Measurements from ENCODE around the gene MARCHF2.
"Not testable (repeated sequence)": the region's sequence is repeated elsewhere in the genome, so short reads cannot be mapped to it uniquely, and the experiment has no call there.

Gene MARCHF2

DNA sequence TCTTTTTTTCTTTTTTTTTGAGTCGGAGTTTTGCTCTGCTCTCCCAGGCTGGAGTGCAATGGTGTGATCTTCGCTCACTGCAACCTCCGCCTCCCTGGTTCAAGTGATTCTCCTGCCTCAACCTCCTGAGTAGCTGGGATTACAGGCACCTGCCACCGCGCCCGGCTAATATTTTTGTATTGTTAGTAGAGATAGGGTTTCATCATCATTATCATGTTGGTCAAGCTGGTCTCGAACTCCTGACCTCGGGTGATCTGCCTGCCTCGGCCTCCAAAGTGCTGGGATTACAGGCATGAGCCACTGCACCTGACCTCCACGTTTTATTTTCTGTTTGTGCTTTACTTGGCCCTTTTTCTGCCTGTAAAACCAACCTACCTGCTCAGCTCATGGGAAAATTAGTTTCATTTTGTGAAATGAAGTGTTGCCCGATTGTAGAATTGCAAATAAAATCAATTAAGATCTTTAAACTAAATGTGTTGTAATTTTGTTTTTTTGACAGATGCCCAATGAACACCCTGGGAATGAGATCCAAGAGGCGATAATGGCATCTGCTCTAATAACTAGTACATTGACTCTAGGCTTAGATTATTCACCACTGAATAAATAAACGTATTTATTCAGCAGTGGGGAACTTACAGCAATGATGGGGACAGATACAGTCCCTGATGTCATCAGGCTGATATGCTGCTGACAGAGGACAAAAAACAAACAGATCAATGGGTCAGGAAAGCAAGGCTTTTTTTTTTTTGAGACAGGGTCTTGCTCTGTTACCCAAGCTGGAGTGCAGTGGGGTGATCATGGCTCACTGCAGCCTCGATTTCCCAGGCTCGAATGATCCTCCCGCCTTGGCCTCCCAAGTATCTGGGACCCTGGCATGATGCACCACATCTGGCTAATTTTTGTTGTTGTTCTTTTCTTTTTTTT lies 25.2 kb upstream of the MARCHF2 start:
- no peak for DNase-seq

DNA sequence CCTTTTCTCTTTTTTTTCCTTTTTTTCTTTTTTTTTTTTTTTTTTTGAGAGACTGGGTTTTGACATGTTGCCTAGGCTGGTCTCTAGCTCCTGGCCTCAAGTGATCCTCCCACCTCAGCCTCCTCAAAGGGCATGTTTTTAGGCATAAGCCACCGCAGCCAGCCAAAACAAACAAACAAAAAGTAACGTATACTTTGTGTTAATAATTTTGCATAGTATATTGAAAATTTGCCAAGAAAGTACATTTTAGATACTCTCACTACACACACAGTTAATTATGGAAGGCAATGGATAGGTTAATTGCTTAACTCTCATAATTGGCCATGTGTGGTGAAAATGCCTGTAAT lies 24.5 kb upstream of the MARCHF2 start:
- no peak for DNase-seq

GRCh38 chr19:8389891-8390616 lies 23.1 kb upstream of the MARCHF2 start, which contains the start of gene RAB11B:
Gene RAB11B (plus strand): TSS chr19:8390360. CDS start chr19:8390417, 57 bp downstream.
- DNase-seq: peak; percentile 96

GRCh38 chr19:8390617-8390981 lies 22.5 kb upstream of the MARCHF2 start:
- peak; percentile 81 for DNase-seq

DNA sequence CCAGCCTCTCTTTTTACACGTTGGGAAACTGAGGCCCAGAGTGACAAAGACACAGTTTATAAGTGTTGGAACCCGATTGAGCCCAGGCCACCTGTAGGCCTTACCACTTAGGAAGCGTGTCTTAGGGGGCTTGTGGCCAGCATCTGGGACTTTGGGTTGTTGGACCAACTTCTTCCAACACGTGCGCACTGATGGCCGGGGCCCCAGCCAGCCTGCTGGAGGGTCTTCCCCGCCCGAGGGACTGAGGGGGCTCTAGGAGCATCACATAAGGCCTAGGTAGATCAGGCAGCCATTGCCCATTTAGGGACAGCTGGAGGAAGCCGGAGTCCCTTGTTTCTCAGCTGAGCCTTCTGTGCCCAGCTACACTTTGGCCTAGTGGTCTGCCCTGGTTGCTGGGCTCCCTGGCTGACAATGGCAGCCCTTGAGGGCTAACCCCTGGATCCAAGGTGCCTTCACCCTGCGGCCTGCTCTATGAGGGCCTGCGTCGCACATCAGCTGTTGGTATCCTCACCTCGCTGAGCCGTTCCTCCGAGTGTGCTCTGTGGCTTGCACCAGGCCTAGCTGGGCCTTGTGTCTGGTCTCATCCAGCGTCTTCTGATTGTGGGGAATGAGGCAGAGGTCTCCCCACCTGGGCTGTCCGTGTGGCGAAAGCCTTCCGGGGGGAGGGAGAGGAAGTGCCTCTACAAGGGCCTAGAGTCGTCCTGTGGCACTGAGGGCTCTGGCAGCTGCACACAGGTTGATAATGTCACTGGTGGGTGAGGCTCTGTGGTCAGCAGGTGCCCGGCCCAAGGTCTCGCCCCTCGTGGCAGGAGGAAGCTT lies 21.7 kb upstream of the MARCHF2 start:
- no peak for DNase-seq

DNA sequence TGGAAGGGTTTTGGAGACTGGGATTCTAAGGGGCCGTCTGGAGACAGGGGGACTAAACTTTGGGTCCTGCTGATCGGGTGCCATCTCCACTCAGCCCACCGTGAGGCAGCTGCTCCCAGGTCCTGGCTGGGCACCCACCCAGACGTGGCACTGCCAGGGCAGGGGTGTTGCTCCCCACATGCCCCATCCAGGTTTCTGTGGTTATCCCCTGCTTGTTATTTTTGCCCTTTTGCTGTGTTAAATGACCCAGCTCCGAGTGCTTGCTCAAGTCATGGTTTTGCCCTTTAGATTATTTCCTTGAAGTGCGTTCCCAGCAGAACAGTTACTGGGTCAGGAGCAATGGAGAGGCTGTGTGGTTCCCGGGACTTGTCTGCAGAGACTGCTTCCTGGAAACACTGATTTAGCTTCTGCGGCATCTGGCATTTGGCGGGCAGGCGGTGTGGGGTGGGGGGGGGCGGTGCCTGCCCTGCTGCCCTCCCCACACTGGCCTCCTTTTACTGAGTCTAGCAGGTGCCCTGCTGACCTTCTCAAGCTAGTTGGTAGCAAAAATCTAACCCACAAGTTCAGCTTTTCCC lies 21.0 kb upstream of the MARCHF2 start:
- DNase-seq: no peak

DNA sequence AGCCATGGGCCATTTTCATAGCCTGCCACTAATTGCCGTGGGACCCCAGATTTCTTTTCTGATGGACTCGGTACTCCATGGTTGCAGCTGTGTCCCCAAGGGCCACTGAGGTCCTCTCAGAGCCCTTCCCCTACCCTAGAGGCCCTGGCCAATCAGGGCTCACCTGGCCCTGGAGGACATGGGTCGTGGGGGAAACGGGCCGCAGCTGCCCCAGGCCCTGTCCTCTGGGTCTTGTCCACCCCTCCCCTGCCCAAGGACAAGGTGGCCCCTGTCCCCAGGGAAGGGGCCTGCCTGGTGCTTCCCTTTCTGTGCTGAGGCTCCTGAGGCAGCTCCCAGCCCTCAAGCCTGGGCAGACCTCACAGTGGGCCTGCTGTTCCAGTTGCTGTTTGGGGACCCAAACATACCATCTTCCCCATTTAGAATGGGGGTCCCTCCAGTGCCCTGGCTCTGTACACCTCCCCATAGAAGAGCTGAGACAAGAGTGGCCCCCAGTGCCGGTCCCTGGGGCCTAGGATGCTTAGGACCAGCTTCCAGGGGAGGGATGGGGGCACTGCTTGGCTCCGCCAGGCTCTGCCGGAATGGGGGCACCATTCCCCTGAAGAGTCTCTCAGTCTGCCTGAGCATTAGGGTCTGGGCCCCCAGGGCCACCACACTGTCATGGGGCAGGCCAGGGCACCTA lies 19.8 kb upstream of the MARCHF2 start:
- no peak for DNase-seq

GRCh38 chr19:8393871-8394250 lies 19.2 kb upstream of the MARCHF2 start:
- DNase-seq: no peak

DNA sequence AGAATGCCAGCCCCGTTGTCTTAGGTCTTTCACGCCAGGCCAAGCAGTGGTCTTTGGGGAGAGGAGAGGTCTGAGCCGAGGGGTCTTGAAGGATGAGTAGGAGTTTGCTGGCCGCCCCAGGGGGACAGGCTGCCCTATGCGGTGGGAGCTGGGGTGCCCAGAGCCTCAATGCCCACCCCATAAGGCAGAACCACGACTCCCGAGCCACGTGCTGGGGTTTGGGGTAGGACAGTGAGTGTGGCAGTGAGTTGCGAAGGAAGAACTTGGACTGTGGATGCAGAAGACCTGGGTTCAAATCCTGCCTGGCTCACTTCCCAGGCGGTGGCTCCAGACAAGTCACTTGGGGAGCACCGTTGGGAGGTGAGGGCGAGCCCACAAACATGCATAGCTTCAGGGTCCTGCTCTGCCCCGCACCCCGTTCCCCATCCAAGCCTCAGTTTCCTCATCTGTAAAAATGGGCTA lies 17.5 kb upstream of the MARCHF2 start:
- DNase-seq: no peak

DNA sequence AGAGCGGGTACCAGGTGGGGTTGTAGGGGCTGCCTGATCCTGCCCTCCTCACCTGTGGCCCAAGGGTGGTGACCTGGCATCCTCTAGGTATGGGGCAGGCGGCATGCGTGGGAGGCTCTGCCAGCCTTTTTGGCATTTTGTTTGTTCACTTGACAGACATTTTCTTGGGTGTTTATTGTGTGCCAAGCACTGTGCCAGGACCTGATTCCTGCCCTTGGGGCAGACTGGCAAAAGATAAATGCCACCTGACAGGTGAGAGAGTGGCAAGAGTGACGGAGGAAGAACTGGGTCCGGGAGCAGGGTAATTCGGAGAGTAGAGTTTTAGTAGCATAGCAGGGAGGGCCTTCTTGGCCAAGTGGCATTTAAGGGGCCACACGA lies 16.9 kb upstream of the MARCHF2 start:
- DNase-seq: no peak

- DNase-seq: peak; percentile 60
These were observed 16.4 kb upstream of the MARCHF2 start for GRCh38 chr19:8396563-8397203.

DNA sequence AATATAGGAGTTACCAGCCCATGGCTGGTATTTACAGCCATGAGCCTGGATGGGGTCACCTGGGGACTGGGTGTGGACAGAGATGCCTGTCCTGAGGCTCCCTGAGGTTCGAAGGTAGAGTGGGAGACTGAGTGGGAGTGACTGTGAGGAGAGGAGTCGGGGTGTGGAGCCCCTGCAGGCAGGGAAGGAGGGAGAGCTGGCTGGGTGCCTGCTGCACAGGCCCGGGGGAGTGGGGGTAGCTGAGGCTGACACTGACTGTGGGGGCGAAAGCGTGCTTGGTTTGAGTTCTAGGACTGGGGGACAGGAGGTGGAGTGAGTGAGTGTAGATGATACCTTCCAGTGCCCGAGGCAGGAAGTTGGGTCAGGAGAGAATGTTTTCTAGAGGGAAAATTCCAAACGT lies 15.8 kb upstream of the MARCHF2 start:
- no peak for DNase-seq

- DNase-seq: no peak
These were observed 15.3 kb upstream of the MARCHF2 start for GRCh38 chr19:8397746-8398310.

- DNase-seq: no peak
These were observed 14.8 kb upstream of the MARCHF2 start for GRCh38 chr19:8398311-8398771.

DNA sequence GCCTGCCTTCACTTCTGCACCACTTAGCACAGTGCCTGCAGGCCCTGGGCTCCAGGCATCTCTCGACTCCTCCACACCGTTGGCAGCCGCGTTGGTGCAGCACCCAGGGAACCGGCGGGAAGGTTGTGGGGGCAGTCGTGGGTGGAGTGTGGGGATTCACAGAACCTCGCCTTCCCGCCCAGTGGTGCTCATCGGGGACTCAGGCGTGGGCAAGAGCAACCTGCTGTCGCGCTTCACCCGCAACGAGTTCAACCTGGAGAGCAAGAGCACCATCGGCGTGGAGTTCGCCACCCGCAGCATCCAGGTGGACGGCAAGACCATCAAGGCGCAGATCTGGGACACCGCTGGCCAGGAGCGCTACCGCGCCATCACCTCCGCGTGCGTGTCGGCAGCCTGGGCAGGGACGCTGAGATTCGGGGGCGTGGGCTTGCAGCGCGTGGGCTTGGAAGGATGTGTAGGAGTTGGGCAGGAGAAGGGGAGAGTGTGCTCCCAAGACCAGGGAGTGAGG lies 13.4 kb upstream of the MARCHF2 start:
- no peak for DNase-seq

- DNase-seq: no peak
These were observed 11.1 kb upstream of the MARCHF2 start for GRCh38 chr19:8401981-8402411.

- no peak for DNase-seq
These were observed 9.8 kb upstream of the MARCHF2 start for GRCh38 chr19:8403098-8403819.

GRCh38 chr19:8403820-8404109 lies 9.3 kb upstream of the MARCHF2 start:
- no peak for DNase-seq

DNA sequence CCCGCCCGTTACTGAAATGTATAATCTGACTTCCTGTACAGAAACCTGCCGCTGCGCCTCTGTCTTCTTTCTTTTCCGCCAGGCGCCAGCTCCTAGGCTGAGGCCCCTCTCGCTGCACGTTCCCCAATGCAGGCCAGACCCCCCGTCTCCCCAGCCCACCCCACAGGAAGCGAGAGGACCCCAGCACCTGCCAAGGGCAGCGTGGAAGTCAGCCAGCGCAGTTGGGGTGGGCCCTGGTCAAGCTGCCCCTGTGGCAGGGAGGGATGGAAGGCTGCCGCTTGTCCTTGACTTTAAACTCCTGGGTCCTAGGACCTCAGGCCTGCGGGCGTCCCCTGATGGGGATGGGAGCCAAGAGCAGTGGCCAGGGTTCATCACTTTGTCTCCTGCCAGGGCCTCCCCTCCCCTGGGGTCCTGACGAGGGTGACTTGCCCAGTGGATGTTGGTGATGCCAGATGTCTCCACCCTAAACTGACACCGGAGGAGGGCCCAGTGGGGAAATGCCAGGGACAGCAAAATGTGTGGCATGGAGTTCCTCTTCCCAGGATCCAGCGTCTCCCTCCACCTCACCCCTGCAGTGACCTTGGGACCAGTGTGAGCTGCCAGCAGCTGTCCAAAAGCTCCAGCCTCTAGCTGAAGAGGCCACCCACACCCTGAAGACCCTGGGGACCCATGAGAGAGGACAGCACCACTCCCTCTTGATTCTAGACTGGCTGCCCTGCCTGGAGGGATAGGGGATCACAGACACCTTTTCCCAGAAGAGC lies 8.5 kb upstream of the MARCHF2 start:
- DNase-seq: no peak

- DNase-seq: not testable (repeated sequence)
These were observed 2.4 kb upstream of the MARCHF2 start for GRCh38 chr19:8410718-8411117.

Data from effector CD4-positive, alpha-beta T cell (primary cell).